ENCODE measurements around the gene SAMSN1. TPM values are rescaled to one million over a fixed set of nuclear protein-coding genes. Genes with fewer than 3 reads are reported as not detected.
"Not testable (repeated sequence)": the region's sequence is repeated elsewhere in the genome, so short reads cannot be mapped to it uniquely, and the experiment has no call there.

SAMSN1 gene
- total RNA-seq, 4 donors from 2014 or later, result 1.6 to 9.5 (median 5.2) TPM

GRCh38 chr21:14513804-14514203 lies 32.3 kb downstream of the SAMSN1 start:
- Histone ChIP-seq H3K9me3 (no peaks in the 10 kb centered on the region), H3K4me3 (no peak overlapping the region), H3K4me1 (no peaks in the 10 kb centered on the region), H3K27me3 (no peaks in the 10 kb centered on the region), H3K36me3 (no peaks in the 10 kb centered on the region), H3K27ac (no peak overlapping the region)
- no peak for DNase-seq
- intact Hi-C loops (cut with DNase I; ENCODE audit: low total_unique reads), result loop anchor here (10.0 kb wide), 1 partner anchor 49 kb away; no protein-coding TSS in a partner anchor
- no peak for TF ChIP-seq EP300 (IDR thresholded peaks at IDR 0.05; ENCODE audit: low read depth)
- TF ChIP-seq POLR2AphosphoS5 (IDR thresholded peaks at IDR 0.05), result no peak
- TF ChIP-seq CTCF (IDR thresholded peaks at IDR 0.05), result no peak
- no peak for TF ChIP-seq POLR2A (IDR thresholded peaks at IDR 0.05)
- WGBS, 2 donors (ENCODE audit: low coverage in 1 of 2), result 100% methylated on average over 1 of the region's 1 CpG
- in situ Hi-C loops (cut with MboI; ENCODE audit: low pct_ligation_motif_present in 1 of 4, low pct_unique_long_range_greater_than_20kb in 1 of 4, low sequenced_read_pairs in 3 of 4), result loop anchor here in 1 of 4 donors (25.0 kb wide), 1 partner anchor 98 kb away; no protein-coding TSS in a partner anchor

- in situ Hi-C loops (cut with MboI; ENCODE audit: low pct_ligation_motif_present in 1 of 4, low pct_unique_long_range_greater_than_20kb in 1 of 4, low sequenced_read_pairs in 3 of 4), result loop anchor here in 1 of 4 donors (25.0 kb wide), 1 partner anchor 105 kb away; no protein-coding TSS in a partner anchor
- H3K4me1 ChIP-seq; H3K9me3 ChIP-seq; H3K27ac ChIP-seq; intact Hi-C loops (cut with DNase I; ENCODE audit: low total_unique reads); H3K27me3 ChIP-seq; H3K36me3 ChIP-seq; DNase-seq; H3K4me3 ChIP-seq: not testable (repeated sequence)
- WGBS, 2 donors (ENCODE audit: low coverage in 1 of 2), result 88 to 93% methylated on average over 2 of the region's 2 CpGs
These were observed 39.2 kb downstream of the SAMSN1 start for GRCh38 chr21:14506859-14507457.

- DNase-seq, result no peak
- H3K9me3 ChIP-seq, result no peaks in the 10 kb centered on the region
- intact Hi-C loops (cut with DNase I; ENCODE audit: low total_unique reads), result no loop called here
- no peak overlapping the region for H3K27ac ChIP-seq
- no peak overlapping the region for H3K4me3 ChIP-seq
- H3K4me1 ChIP-seq, result no peaks in the 10 kb centered on the region
- 91 to 100% methylated on average over 2 of the region's 2 CpGs for WGBS, 2 donors (ENCODE audit: low coverage in 1 of 2)
- TF ChIP-seq CTCF (IDR thresholded peaks at IDR 0.05), result no peak
- no peak for TF ChIP-seq POLR2AphosphoS5 (IDR thresholded peaks at IDR 0.05)
- TF ChIP-seq EP300 (IDR thresholded peaks at IDR 0.05; ENCODE audit: low read depth), result no peak
- no peak for TF ChIP-seq POLR2A (IDR thresholded peaks at IDR 0.05)
- H3K27me3 ChIP-seq, result no peaks in the 10 kb centered on the region
- in situ Hi-C loops (cut with MboI; ENCODE audit: low pct_ligation_motif_present in 1 of 4, low pct_unique_long_range_greater_than_20kb in 1 of 4, low sequenced_read_pairs in 3 of 4), result loop anchor here in 1 of 4 donors (25.0 kb wide), 1 partner anchor 111 kb away; no protein-coding TSS in a partner anchor
- no peaks in the 10 kb centered on the region for H3K36me3 ChIP-seq
These were observed 45.2 kb downstream of the SAMSN1 start for GRCh38 chr21:14500873-14501272.

GRCh38 chr21:14499316-14499715 lies 46.8 kb downstream of the SAMSN1 start:
- Histone ChIP-seq H3K36me3 (no peaks in the 10 kb centered on the region), H3K4me1 (no peaks in the 10 kb centered on the region), H3K4me3 (no peak overlapping the region), H3K9me3 (no peaks in the 10 kb centered on the region), H3K27me3 (no peaks in the 10 kb centered on the region), H3K27ac (no peak overlapping the region)
- in situ Hi-C loops (cut with MboI; ENCODE audit: low pct_ligation_motif_present in 1 of 4, low pct_unique_long_range_greater_than_20kb in 1 of 4, low sequenced_read_pairs in 3 of 4) (no loop called here), intact Hi-C loops (cut with DNase I; ENCODE audit: low total_unique reads) (no loop called here)
- WGBS, 2 donors (ENCODE audit: low coverage in 1 of 2), result 79 to 81% methylated on average over 1 of the region's 1 CpG
- TF ChIP-seq POLR2A (IDR thresholded peaks at IDR 0.05) (no peak), EP300 (IDR thresholded peaks at IDR 0.05; ENCODE audit: low read depth) (no peak), CTCF (IDR thresholded peaks at IDR 0.05) (no peak), POLR2AphosphoS5 (IDR thresholded peaks at IDR 0.05) (no peak)
- DNase-seq, result no peak

GRCh38 chr21:14497825-14498224 lies 48.3 kb downstream of the SAMSN1 start:
- H3K9me3 ChIP-seq, result no peaks in the 10 kb centered on the region
- WGBS, 2 donors (ENCODE audit: low coverage in 1 of 2), result 40 to 49% methylated on average over 2 of the region's 2 CpGs
- H3K4me1 ChIP-seq, result no peaks in the 10 kb centered on the region
- no peak for DNase-seq
- H3K27me3 ChIP-seq, result no peaks in the 10 kb centered on the region
- H3K27ac ChIP-seq, result no peak overlapping the region
- no peak for TF ChIP-seq EP300 (IDR thresholded peaks at IDR 0.05; ENCODE audit: low read depth)
- TF ChIP-seq CTCF (IDR thresholded peaks at IDR 0.05), result no peak
- no peak for TF ChIP-seq POLR2AphosphoS5 (IDR thresholded peaks at IDR 0.05)
- TF ChIP-seq POLR2A (IDR thresholded peaks at IDR 0.05), result no peak
- H3K36me3 ChIP-seq, result no peaks in the 10 kb centered on the region
- in situ Hi-C loops (cut with MboI; ENCODE audit: low pct_ligation_motif_present in 1 of 4, low pct_unique_long_range_greater_than_20kb in 1 of 4, low sequenced_read_pairs in 3 of 4), result no loop called here
- intact Hi-C loops (cut with DNase I; ENCODE audit: low total_unique reads), result no loop called here
- H3K4me3 ChIP-seq, result no peak overlapping the region
